HTR-8/SVneo (cell line): ENCODE measurements around the gene MANBA.
"Not testable (repeated sequence)": the region's sequence is repeated elsewhere in the genome, so short reads cannot be mapped to it uniquely, and the experiment has no call there.

Experiments used
- DNase-seq: peaks from one replicate; pipeline ENCODE4 v3.0.0; 2011; ENCODE audit warnings: low spot score, mixed read lengths; ENCODE audit not compliant: insufficient read length
- FAIRE-seq: peaks from 2 replicates; lab custom pipeline; 2011; peaks lifted over from hg19 to GRCh38; lab: Jason Lieb, UNC

Gene MANBA

GRCh38 chr4:102772738-102773340 lies 12.1 kb upstream of the MANBA start:
- FAIRE-seq (no peak), DNase-seq (no peak)

- no peak for FAIRE-seq
- DNase-seq = no peak
Observed at GRCh38 chr4:102764901-102765300, 4.1 kb upstream of the MANBA start.

- DNase-seq (no peak), FAIRE-seq (no peak)
Observed at GRCh38 chr4:102761906-102762305, 1.1 kb upstream of the MANBA start.

- DNase-seq = no peak
- no peak for FAIRE-seq
Observed at GRCh38 chr4:102761296-102761701, 531 bp upstream of the MANBA start.

GRCh38 chr4:102759831-102760644 lies 730 bp downstream of the MANBA start:
- DNase-seq = peak; percentile 15
- FAIRE-seq = no peak

- no peak for DNase-seq
- no peak for FAIRE-seq
Observed at GRCh38 chr4:102758241-102759160, 2.3 kb downstream of the MANBA start.

- FAIRE-seq (no peak), DNase-seq (no peak)
Observed at GRCh38 chr4:102757681-102758080, 3.1 kb downstream of the MANBA start.

- DNase-seq (no peak), FAIRE-seq (no peak)
Observed at GRCh38 chr4:102754044-102754443, 6.7 kb downstream of the MANBA start.

GRCh38 chr4:102751941-102752340 lies 8.8 kb downstream of the MANBA start:
- FAIRE-seq (no peak), DNase-seq (no peak)

- not testable (repeated sequence) for FAIRE-seq, DNase-seq
Observed at GRCh38 chr4:102743352-102743751, 17.4 kb downstream of the MANBA start.

- not testable (repeated sequence) for FAIRE-seq, DNase-seq
Observed at GRCh38 chr4:102738802-102739201, 22.0 kb downstream of the MANBA start.

GRCh38 chr4:102736636-102737549 lies 23.9 kb downstream of the MANBA start:
- FAIRE-seq (no peak), DNase-seq (no peak)

- DNase-seq (no peak), FAIRE-seq (no peak)
Observed at GRCh38 chr4:102735582-102735981, 25.2 kb downstream of the MANBA start.

GRCh38 chr4:102734591-102735385 lies 26.0 kb downstream of the MANBA start:
- FAIRE-seq (no peak), DNase-seq (no peak)

- FAIRE-seq (no peak), DNase-seq (no peak)
Observed at GRCh38 chr4:102734116-102734515, 26.7 kb downstream of the MANBA start.

GRCh38 chr4:102733084-102733483 lies 27.7 kb downstream of the MANBA start:
- FAIRE-seq (no peak), DNase-seq (no peak)

GRCh38 chr4:102732678-102733077 lies 28.1 kb downstream of the MANBA start:
- FAIRE-seq = no peak

GRCh38 chr4:102730968-102731533 lies 29.7 kb downstream of the MANBA start:
- DNase-seq = peak; percentile 1
- FAIRE-seq = no peak

More at GRCh38 chr4:102732678-102733077, 28.1 kb downstream of the MANBA start:
- no peak for DNase-seq
